GM21526 (cell line): ENCODE results near the gene NOVA1.
"Not testable (repeated sequence)": the region's sequence is repeated elsewhere in the genome, so short reads cannot be mapped to it uniquely, and the experiment has no call there.

Source experiments
- ATAC-seq: cut with Tn5 transposase; IDR thresholded peaks from one replicate; pipeline ENCODE4 v1.9.1; 2021; ENCODE audit warnings: moderate library complexity; ENCODE audit not compliant: unreplicated experiment, low FRiP score

NOVA1 gene, protein sequence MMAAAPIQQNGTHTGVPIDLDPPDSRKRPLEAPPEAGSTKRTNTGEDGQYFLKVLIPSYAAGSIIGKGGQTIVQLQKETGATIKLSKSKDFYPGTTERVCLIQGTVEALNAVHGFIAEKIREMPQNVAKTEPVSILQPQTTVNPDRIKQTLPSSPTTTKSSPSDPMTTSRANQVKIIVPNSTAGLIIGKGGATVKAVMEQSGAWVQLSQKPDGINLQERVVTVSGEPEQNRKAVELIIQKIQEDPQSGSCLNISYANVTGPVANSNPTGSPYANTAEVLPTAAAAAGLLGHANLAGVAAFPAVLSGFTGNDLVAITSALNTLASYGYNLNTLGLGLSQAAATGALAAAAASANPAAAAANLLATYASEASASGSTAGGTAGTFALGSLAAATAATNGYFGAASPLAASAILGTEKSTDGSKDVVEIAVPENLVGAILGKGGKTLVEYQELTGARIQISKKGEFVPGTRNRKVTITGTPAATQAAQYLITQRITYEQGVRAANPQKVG

GRCh38 chr14:26597589-26598080, at the start of gene NOVA1:
TSS of gene NOVA1 (minus strand) at chr14:26598033. CDS start at chr14:26597436, 597 bp downstream.
- no peak for ATAC-seq

DNA sequence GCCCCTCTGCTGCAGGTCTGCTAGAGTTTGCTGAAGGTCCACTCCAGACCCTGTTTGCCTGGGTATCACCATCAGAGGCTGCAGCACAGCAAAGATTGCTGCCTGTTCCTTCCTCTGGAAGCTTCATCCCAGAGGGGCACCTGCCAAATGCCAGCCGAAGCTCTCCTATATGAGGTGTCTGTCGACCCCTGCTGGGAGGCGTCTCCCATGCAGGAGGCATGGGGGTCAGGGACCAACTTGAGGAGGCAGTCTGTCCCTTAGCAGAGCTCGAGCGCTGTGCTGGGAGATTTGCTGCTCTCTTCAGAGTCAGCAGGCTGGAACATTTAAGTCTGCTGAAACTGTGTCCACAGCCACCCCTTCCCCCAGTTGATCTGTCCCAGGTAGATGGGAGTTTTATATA, 47.2 kb upstream of the NOVA1 start:
- not testable (repeated sequence) for ATAC-seq

GRCh38 chr14:26636561-26636960, 38.7 kb upstream of the NOVA1 start:
- ATAC-seq, result no peak

DNA sequence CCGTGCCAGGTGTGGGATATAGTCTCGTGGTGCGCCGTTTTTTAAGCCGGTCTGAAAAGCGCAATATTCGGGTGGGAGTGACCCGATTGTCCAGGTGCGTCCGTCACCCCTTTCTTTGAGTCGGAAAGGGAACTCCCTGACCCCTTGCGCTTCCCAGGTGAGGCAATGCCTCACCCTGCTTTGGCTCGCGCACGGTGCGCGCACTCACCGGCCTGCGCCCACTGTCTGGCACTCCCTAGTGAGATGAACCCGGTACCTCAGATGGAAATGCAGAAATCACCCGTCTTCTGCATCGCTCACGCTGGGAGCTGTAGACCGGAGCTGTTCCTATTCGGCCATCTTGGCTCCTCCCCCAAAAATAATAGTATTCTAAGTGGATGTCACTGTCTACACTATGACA, 37.1 kb upstream of the NOVA1 start:
- not testable (repeated sequence) for ATAC-seq

- ATAC-seq, result no peak
Observed at GRCh38 chr14:26626256-26626655, 28.4 kb upstream of the NOVA1 start.

- no peak for ATAC-seq
Observed at GRCh38 chr14:26622611-26623010, 24.8 kb upstream of the NOVA1 start.

GRCh38 chr14:26621807-26622560, 24.2 kb upstream of the NOVA1 start:
- ATAC-seq, result no peak

- no peak for ATAC-seq
Observed at GRCh38 chr14:26621364-26621763, 23.5 kb upstream of the NOVA1 start.

- ATAC-seq, result no peak
Observed at GRCh38 chr14:26611259-26611658, 13.4 kb upstream of the NOVA1 start.

GRCh38 chr14:26606729-26607312, 9.0 kb upstream of the NOVA1 start:
- no peak for ATAC-seq

GRCh38 chr14:26605602-26606001, 7.8 kb upstream of the NOVA1 start:
- no peak for ATAC-seq

DNA sequence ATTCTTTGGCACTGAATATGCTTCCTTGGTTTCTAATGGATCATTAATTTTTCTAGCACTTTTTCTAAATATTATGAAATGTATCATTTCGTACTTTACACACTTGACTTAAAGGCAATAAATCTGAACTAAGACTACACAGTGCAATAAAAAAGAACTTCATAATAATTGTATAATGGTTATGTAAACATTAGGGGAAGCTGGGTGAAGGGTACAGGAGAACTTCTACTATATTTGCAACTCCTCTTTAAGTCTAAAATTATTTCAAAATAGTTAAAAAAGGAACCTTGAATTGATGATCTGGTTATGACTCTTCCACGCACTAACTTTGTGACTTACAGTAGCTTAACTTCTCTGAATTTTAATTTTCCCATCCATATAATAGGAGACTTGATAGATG, 5.1 kb upstream of the NOVA1 start:
- ATAC-seq, result no peak

DNA sequence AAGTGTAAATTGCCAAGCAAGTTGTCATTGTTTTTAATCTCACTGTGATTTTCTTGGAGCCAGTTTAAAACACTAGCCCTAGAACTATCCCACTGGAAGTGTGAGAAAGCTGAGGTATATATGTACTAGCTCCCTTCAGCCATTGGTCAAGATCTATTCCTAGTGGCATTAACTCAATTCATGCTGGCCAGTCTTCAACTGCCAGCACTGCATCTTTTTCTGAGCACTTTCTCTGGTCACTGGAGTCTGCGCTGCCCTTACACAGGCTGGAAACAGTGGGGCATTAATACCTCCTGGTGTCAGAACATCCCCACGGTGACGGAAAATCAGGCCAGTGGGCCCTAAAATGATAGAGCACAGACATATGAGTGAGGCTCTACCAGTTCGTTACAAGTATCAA, 4.0 kb upstream of the NOVA1 start:
- ATAC-seq, result no peak

DNA sequence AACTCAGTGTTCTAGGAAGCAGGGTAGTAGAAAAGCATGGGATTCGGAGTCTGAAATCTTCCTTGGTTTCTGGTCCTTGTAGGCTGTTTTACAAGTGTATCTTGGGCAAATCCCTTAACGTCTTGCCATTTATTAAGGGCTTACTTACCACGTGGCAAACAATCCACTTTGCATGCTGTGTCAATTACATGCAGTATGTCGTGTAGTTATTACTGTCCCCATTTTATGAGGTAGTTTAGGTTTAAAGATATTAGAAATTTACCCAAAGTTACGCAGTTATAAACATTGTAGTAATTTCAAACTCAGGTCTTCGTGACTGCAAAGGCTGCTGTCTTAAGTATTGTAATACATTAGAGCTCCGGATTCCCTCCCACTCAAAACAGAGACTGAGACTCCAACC, 1.5 kb upstream of the NOVA1 start:
- no peak for ATAC-seq

GRCh38 chr14:26598672-26599131, 869 bp upstream of the NOVA1 start:
- no peak for ATAC-seq

- ATAC-seq, result no peak
Observed at GRCh38 chr14:26598081-26598671, 343 bp upstream of the NOVA1 start.

- no peak for ATAC-seq
Observed at GRCh38 chr14:26597071-26597588, 703 bp downstream of the NOVA1 start.

- ATAC-seq, result no peak
Observed at GRCh38 chr14:26596543-26597061, 1.2 kb downstream of the NOVA1 start.

DNA sequence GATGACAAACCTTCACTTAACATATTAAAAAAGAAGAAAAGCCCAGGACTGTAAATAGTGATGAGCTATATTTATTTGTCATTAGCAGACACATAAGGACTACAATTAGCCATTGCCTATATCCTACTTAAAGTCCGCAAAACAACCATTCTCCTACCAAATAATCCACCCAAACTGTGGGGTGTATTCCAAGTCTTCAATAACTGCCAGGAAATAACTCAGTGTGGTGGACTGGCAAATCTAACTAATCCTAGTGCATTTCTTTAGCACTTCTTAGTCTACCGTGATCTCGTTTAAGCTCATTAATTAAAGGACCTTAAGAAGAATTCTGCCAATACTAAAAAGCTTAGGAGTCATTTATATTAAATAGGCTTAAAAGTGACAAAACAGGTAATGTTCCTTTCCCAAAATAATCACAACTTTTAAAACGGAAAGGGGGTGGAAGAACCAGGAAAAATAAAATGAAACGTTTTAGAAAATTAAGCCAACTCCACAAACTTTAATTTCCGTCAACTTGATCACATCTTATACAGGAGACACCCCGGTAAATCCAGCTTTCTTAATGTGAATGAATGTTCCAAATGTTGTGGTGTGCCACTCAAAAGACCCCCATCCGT, 1.8 kb downstream of the NOVA1 start:
- no peak for ATAC-seq
